Neural cell (in vitro differentiated cells): ENCODE results near the gene PHF21B.

Experiments used
- EP300 ChIP-seq: fragments of 450-650 bp; conservative IDR thresholded peaks from 2 replicates; pipeline ENCODE4 v1.6.1; 2014; ENCODE audit warnings: antibody characterized with exemption, mild to moderate bottlenecking, moderate library complexity; ENCODE audit not compliant: poor library complexity, severe bottlenecking
- EZH2 ChIP-seq: fragments of 200-600, 300-800 bp; shearing (Covaris generic), sonication (generic); IDR thresholded peaks from 2 replicates; pipeline ENCODE4 v1.6.1; 2014; ENCODE audit warnings: antibody characterized with exemption, low read length, borderline replicate concordance, mild to moderate bottlenecking; ENCODE audit not compliant: insufficient read depth, poor library complexity, severe bottlenecking
- MXI1 ChIP-seq: fragments of 450-650 bp; conservative IDR thresholded peaks from 2 replicates; pipeline ENCODE4 v1.6.1; 2014; ENCODE audit warnings: antibody characterized with exemption, mild to moderate bottlenecking; ENCODE audit not compliant: poor library complexity, severe bottlenecking
- POLR2AphosphoS5 ChIP-seq: IDR thresholded peaks from 2 replicates; pipeline ENCODE4 v1.6.1; 2012
- TF ChIP-seq, protein P1 (sequence below): fragments of 450-650 bp; IDR thresholded peaks from 2 replicates; pipeline ENCODE4 v1.5.1; 2014; ENCODE audit warnings: antibody characterized with exemption, mild to moderate bottlenecking, moderate library complexity; ENCODE audit not compliant: poor library complexity, severe bottlenecking

DNA sequence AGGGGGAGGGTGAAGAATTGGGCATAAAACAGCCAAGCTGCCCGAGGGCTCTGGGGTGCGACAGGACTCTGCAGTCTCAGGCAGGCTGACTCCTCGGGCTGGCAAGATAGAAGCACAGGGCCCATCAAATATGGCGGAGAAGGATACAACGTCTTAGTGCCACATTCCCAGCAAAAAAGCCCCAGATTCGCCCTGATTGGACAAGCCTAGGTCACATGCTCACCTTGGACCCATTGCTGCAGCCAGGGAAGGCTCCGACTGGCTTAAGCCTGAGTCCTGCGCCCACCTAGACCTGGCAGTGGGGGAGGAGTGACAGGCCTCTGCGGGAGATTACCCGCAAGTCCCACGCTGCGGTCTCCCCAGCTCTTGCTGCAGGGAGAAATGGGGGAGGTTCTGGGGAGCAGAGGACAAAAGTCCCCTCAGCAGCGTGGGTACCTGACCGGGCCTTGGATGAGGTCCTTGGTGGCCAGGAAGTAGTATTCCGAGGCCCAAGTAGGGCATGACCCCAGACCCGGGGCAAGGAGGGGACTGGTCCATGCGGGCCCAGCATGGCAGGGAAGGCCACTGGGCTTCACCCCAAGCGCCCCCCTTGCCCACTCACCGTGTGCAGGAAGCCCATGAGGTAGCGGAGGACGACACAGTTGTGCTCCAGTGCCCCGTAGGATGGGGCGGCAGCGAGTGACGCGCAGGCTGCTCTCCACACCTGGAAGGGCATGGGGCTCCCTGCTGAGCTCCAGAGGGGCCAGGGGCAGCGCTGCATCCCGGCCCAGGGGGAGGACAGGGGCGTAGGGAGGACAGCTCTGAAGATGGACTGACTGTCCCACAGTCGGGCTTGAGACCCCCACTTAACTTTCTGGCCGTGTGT lies 144.4 kb downstream of the PHF21B start:
- TF ChIP-seq, protein P1, sequence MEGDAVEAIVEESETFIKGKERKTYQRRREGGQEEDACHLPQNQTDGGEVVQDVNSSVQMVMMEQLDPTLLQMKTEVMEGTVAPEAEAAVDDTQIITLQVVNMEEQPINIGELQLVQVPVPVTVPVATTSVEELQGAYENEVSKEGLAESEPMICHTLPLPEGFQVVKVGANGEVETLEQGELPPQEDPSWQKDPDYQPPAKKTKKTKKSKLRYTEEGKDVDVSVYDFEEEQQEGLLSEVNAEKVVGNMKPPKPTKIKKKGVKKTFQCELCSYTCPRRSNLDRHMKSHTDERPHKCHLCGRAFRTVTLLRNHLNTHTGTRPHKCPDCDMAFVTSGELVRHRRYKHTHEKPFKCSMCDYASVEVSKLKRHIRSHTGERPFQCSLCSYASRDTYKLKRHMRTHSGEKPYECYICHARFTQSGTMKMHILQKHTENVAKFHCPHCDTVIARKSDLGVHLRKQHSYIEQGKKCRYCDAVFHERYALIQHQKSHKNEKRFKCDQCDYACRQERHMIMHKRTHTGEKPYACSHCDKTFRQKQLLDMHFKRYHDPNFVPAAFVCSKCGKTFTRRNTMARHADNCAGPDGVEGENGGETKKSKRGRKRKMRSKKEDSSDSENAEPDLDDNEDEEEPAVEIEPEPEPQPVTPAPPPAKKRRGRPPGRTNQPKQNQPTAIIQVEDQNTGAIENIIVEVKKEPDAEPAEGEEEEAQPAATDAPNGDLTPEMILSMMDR: no peak
- no peak for TF ChIP-seq EZH2
- no peak for TF ChIP-seq POLR2AphosphoS5
- TF ChIP-seq MXI1: no peak
- no peak for TF ChIP-seq EP300
